ENCODE measurements around the gene TNIK.

DNA sequence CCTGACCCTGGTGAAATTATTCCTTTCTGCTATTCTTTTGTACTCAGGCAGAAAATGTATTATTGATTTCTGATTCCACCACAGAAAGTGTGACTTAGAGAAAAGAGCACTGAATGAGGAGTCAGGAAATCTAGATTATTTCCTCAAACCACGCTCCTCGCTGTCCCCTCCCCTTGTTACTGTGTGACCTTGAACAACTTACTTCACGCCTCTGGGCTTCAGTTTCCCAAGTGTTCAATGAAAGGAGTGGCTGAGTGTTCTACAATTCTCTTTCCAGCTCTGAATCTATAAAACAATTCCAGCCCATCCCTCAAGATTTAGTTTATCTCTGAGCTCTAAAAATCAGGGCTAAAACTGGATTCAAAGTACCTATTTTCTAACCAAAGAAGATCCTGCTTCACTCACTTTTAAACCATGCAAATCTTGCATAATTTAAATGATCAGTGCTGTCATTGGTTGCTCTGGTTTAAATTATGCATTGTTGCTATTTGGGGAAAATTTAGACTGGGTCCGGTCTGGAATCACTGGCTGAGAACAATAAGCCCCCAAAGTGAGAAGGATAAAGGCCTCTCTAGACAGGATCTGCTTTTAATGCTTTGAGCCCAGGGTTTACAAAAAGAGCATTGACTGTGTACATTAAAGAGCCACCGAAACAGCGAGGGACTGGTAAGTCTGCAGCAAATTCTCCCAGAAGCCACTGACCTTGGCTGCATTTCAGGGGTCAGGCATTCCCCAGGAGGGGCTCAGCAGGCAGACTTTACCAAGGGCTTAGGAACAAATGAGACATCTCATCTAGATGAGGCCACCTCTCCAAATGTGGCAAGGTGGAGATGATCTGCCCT is 3.2 kb downstream of the TNIK start:
- TF ChIP-seq FOS (IDR thresholded peaks at IDR 0.05; ENCODE audit: borderline replicate concordance, extremely low read depth, insufficient read length) = no peak
- TF ChIP-seq NBN (IDR thresholded peaks at IDR 0.05) = 0 out of 2 replicates have a peak, but pooled peaks have one; percentile 3

Data from GM12878 (cell line).